ENCODE results near the gene ARHGEF26. TPM values are rescaled to one million over a fixed set of nuclear protein-coding genes. Genes with fewer than 3 reads are reported as not detected.
"Not testable (repeated sequence)": the region's sequence is repeated elsewhere in the genome, so short reads cannot be mapped to it uniquely, and the experiment has no call there.

Gene ARHGEF26
- not detected in 2 replicates for total RNA-seq (2014; rRNA removed; shearing (Covaris generic); ENCODE audit: low replicate concordance)

GRCh38 chr3:154120961-154121700, at the start of gene ARHGEF26:
TSS of gene ARHGEF26 (plus strand) at chr3:154121390. CDS start at chr3:154121993, 603 bp downstream.
- Histone ChIP-seq H3K4me1 (ENCODE audit: low read length) (no peaks in the 10 kb centered on the region), H3K27ac (ENCODE audit: low read length) (no peak within 1 kb of the TSS), H3K4me2 (ENCODE audit: low read depth, low read length, poor library complexity, severe bottlenecking) (no peak within 1 kb of the TSS), H4K20me1 (ENCODE audit: insufficient read depth, low read depth, low read length) (no peaks in the 10 kb centered on the region), H2AFZ (ENCODE audit: low read length) (no peak within 1 kb of the TSS), H3K9me2 (replicated peaks; ENCODE audit: insufficient read depth, low read length) (no peaks in the 10 kb centered on the region), H3K79me2 (ENCODE audit: low read length) (no peaks in the 10 kb centered on the region), H3K27me3 (ENCODE audit: low read length) (no peaks in the 10 kb centered on the region), H3K4me3 (ENCODE audit: low read length) (no peak within 1 kb of the TSS), H3K9ac (ENCODE audit: low read length) (no peak within 1 kb of the TSS), H3K9me3 (ENCODE audit: low read length) (no peaks in the 10 kb centered on the region), H3K36me3 (ENCODE audit: insufficient read depth, low read length) (no peaks in the 10 kb centered on the region)
- DNase-seq = no peak

GRCh38 chr3:154074966-154075365, 46.2 kb upstream of the ARHGEF26 start:
- H3K4me1 ChIP-seq (ENCODE audit: low read length) = no peaks in the 10 kb centered on the region
- no peak overlapping the region for H3K9ac ChIP-seq (ENCODE audit: low read length)
- no peaks in the 10 kb centered on the region for H3K9me3 ChIP-seq (ENCODE audit: low read length)
- no peaks in the 10 kb centered on the region for H3K27me3 ChIP-seq (ENCODE audit: low read length)
- H3K4me3 ChIP-seq (ENCODE audit: low read length) = no peak overlapping the region
- no peaks in the 10 kb centered on the region for H4K20me1 ChIP-seq (ENCODE audit: insufficient read depth, low read depth, low read length)
- H2AFZ ChIP-seq (ENCODE audit: low read length) = no peak overlapping the region
- H3K27ac ChIP-seq (ENCODE audit: low read length) = no peak overlapping the region
- no peak for DNase-seq
- no peaks in the 10 kb centered on the region for H3K79me2 ChIP-seq (ENCODE audit: low read length)
- no peaks in the 10 kb centered on the region for H3K36me3 ChIP-seq (ENCODE audit: insufficient read depth, low read length)
- H3K4me2 ChIP-seq (ENCODE audit: low read depth, low read length, poor library complexity, severe bottlenecking) = no peak overlapping the region
- H3K9me2 ChIP-seq (replicated peaks; ENCODE audit: insufficient read depth, low read length) = no peaks in the 10 kb centered on the region

DNA sequence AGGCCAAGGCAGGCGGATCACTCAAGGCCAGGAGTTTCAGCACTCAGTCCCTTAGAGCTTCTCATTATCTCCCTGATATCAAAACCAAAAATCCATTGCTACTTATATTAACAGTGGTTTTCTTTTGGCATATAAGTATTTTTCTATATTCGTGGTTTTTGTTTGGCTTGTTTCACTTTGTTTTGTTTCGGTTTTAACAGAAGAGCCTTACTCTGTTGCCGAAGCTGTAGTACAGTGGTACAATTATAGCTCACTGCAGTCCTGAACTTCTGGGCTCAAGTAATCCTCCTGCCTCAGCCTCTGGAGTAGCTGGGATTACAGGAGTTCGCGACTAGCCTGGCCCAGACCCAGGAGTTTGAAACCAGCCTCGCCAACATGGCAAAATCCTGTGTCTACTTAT, 42.5 kb upstream of the ARHGEF26 start:
- no peak overlapping the region for H3K9ac ChIP-seq (ENCODE audit: low read length)
- H3K4me1 ChIP-seq (ENCODE audit: low read length) = no peaks in the 10 kb centered on the region
- H3K9me2 ChIP-seq (replicated peaks; ENCODE audit: insufficient read depth, low read length) = no peaks in the 10 kb centered on the region
- H3K27me3 ChIP-seq (ENCODE audit: low read length) = no peaks in the 10 kb centered on the region
- H2AFZ ChIP-seq (ENCODE audit: low read length) = no peak overlapping the region
- no peak overlapping the region for H3K4me3 ChIP-seq (ENCODE audit: low read length)
- H3K4me2 ChIP-seq (ENCODE audit: low read depth, low read length, poor library complexity, severe bottlenecking) = no peak overlapping the region
- H3K9me3 ChIP-seq (ENCODE audit: low read length) = no peaks in the 10 kb centered on the region
- H3K79me2 ChIP-seq (ENCODE audit: low read length) = no peaks in the 10 kb centered on the region
- no peaks in the 10 kb centered on the region for H4K20me1 ChIP-seq (ENCODE audit: insufficient read depth, low read depth, low read length)
- no peaks in the 10 kb centered on the region for H3K36me3 ChIP-seq (ENCODE audit: insufficient read depth, low read length)
- H3K27ac ChIP-seq (ENCODE audit: low read length) = no peak overlapping the region
- no peak for DNase-seq

GRCh38 chr3:154081305-154081704, 39.9 kb upstream of the ARHGEF26 start:
- Histone ChIP-seq H2AFZ (ENCODE audit: low read length) (no peak overlapping the region), H3K9me3 (ENCODE audit: low read length) (no peaks in the 10 kb centered on the region), H3K4me3 (ENCODE audit: low read length) (no peak overlapping the region), H3K27me3 (ENCODE audit: low read length) (no peaks in the 10 kb centered on the region), H3K79me2 (ENCODE audit: low read length) (no peaks in the 10 kb centered on the region), H4K20me1 (ENCODE audit: insufficient read depth, low read depth, low read length) (no peaks in the 10 kb centered on the region), H3K9me2 (replicated peaks; ENCODE audit: insufficient read depth, low read length) (no peaks in the 10 kb centered on the region), H3K36me3 (ENCODE audit: insufficient read depth, low read length) (no peaks in the 10 kb centered on the region), H3K27ac (ENCODE audit: low read length) (no peak overlapping the region), H3K4me1 (ENCODE audit: low read length) (no peaks in the 10 kb centered on the region), H3K9ac (ENCODE audit: low read length) (no peak overlapping the region), H3K4me2 (ENCODE audit: low read depth, low read length, poor library complexity, severe bottlenecking) (no peak overlapping the region)
- DNase-seq = no peak

DNA sequence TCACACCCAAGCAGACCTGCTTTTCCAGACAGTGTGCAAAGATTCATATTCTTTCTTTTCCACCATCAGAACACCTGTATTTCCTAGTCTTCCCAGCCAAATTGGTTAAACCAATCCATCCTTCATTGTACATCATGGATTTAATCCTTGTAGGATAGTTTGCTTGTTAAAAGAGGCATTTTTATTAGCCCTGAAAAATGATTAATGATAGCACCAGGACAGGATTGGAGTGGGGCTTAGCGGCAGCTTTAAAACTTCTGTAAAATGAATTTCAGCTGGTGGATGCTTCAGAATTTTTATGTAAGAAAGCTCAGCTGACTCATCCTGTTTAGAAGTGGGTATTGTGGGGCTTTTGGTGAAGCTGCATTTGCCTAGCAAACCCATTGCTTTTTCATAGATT, 36.1 kb upstream of the ARHGEF26 start:
- H2AFZ ChIP-seq (ENCODE audit: low read length) = no peak overlapping the region
- H3K4me1 ChIP-seq (ENCODE audit: low read length) = no peaks in the 10 kb centered on the region
- no peak overlapping the region for H3K4me3 ChIP-seq (ENCODE audit: low read length)
- H3K9ac ChIP-seq (ENCODE audit: low read length) = no peak overlapping the region
- H3K27me3 ChIP-seq (ENCODE audit: low read length) = no peaks in the 10 kb centered on the region
- no peaks in the 10 kb centered on the region for H3K79me2 ChIP-seq (ENCODE audit: low read length)
- H3K4me2 ChIP-seq (ENCODE audit: low read depth, low read length, poor library complexity, severe bottlenecking) = no peak overlapping the region
- no peak overlapping the region for H3K27ac ChIP-seq (ENCODE audit: low read length)
- H3K9me2 ChIP-seq (replicated peaks; ENCODE audit: insufficient read depth, low read length) = no peaks in the 10 kb centered on the region
- H3K36me3 ChIP-seq (ENCODE audit: insufficient read depth, low read length) = no peaks in the 10 kb centered on the region
- no peaks in the 10 kb centered on the region for H3K9me3 ChIP-seq (ENCODE audit: low read length)
- DNase-seq = no peak
- no peaks in the 10 kb centered on the region for H4K20me1 ChIP-seq (ENCODE audit: insufficient read depth, low read depth, low read length)

DNA sequence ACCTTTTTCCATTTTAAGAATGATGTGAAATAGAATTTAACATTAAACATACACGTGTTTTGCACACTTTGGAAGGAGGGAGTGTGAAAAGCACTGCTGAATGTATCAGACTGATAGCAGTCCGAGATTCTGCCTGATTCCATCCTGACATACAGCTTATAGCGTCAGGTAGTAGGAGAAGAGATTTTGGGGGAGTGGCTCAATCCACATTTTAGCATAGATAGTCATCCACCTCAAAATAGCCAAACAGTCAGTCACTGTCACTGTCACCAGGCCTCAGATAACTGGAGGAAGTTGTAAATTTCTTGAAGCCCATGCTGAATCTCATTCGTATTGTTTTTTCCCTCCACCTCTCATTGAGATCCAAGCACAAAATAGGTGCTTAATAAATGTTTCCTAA, 35.4 kb upstream of the ARHGEF26 start:
- Histone ChIP-seq H3K27me3 (ENCODE audit: low read length) (no peaks in the 10 kb centered on the region), H3K27ac (ENCODE audit: low read length) (no peak overlapping the region), H3K9me3 (ENCODE audit: low read length) (no peaks in the 10 kb centered on the region)

DNA sequence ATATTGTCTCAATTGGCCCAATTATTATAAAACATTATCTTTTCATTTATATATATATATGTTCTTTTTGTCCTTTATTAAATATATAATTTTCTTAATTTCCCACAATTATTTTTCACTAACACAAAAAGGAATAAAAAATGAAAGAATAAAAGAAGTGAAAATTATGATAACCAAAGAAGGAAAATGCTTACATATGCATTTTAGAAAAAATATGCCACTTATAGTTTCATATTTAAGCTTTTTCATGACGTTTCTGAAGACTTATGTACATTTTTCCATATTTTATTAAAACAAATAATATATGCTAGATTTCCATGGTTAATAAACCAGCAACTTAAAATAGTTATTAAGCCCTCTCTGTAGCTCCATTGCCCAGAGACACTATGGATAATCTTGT, 34.9 kb upstream of the ARHGEF26 start:
- Histone ChIP-seq H3K9me3 (ENCODE audit: low read length) (no peaks in the 10 kb centered on the region), H3K4me2 (ENCODE audit: low read depth, low read length, poor library complexity, severe bottlenecking) (no peak overlapping the region), H3K36me3 (ENCODE audit: insufficient read depth, low read length) (no peaks in the 10 kb centered on the region), H3K9me2 (replicated peaks; ENCODE audit: insufficient read depth, low read length) (no peaks in the 10 kb centered on the region), H3K4me1 (ENCODE audit: low read length) (no peaks in the 10 kb centered on the region), H3K27ac (ENCODE audit: low read length) (no peak overlapping the region), H2AFZ (ENCODE audit: low read length) (no peak overlapping the region), H3K9ac (ENCODE audit: low read length) (no peak overlapping the region), H3K79me2 (ENCODE audit: low read length) (no peaks in the 10 kb centered on the region), H3K4me3 (ENCODE audit: low read length) (no peak overlapping the region), H4K20me1 (ENCODE audit: insufficient read depth, low read depth, low read length) (no peaks in the 10 kb centered on the region), H3K27me3 (ENCODE audit: low read length) (no peaks in the 10 kb centered on the region)
- DNase-seq = no peak

More for the DNA sequence above, 35.4 kb upstream of the ARHGEF26 start:
- no peak overlapping the region for H3K4me2 ChIP-seq (ENCODE audit: low read depth, low read length, poor library complexity, severe bottlenecking)
- H3K79me2 ChIP-seq (ENCODE audit: low read length) = no peaks in the 10 kb centered on the region
- H2AFZ ChIP-seq (ENCODE audit: low read length) = no peak overlapping the region
- no peak overlapping the region for H3K4me3 ChIP-seq (ENCODE audit: low read length)
- no peaks in the 10 kb centered on the region for H3K9me2 ChIP-seq (replicated peaks; ENCODE audit: insufficient read depth, low read length)
- no peak overlapping the region for H3K9ac ChIP-seq (ENCODE audit: low read length)
- H4K20me1 ChIP-seq (ENCODE audit: insufficient read depth, low read depth, low read length) = no peaks in the 10 kb centered on the region
- no peaks in the 10 kb centered on the region for H3K36me3 ChIP-seq (ENCODE audit: insufficient read depth, low read length)
- H3K4me1 ChIP-seq (ENCODE audit: low read length) = no peaks in the 10 kb centered on the region
- no peak for DNase-seq

- not testable (repeated sequence) for H3K4me2 ChIP-seq (ENCODE audit: low read depth, low read length, poor library complexity, severe bottlenecking); H3K9me3 ChIP-seq (ENCODE audit: low read length); DNase-seq; H3K4me1 ChIP-seq (ENCODE audit: low read length); H3K9ac ChIP-seq (ENCODE audit: low read length); H4K20me1 ChIP-seq (ENCODE audit: insufficient read depth, low read depth, low read length); H3K36me3 ChIP-seq (ENCODE audit: insufficient read depth, low read length); H2AFZ ChIP-seq (ENCODE audit: low read length); H3K9me2 ChIP-seq (replicated peaks; ENCODE audit: insufficient read depth, low read length); H3K27me3 ChIP-seq (ENCODE audit: low read length); H3K79me2 ChIP-seq (ENCODE audit: low read length); H3K27ac ChIP-seq (ENCODE audit: low read length); H3K4me3 ChIP-seq (ENCODE audit: low read length)
Observed at GRCh38 chr3:154087756-154088480, 33.3 kb upstream of the ARHGEF26 start.
